Motor neuron (in vitro differentiated cells): ENCODE measurements around the gene SGMS2. TPM values are rescaled to one million over a fixed set of nuclear protein-coding genes. Genes with fewer than 3 reads are reported as not detected.
A peak's percentile ranks its signal among the peaks of the same experiment; 100 is the strongest.

ENCODE experiments used
- ATAC-seq, 8 experiments: fragments of 200-7000 bp; cut with Tn5 transposase; replicated peaks in 6 of 8; 2 replicates each; pipeline ENCODE4 v1.8.0; 2021; ENCODE audit warnings: mild to moderate bottlenecking in 8 of 8, moderate library complexity in 8 of 8
- H3K27ac ChIP-seq, 2 donors: fragments of 250-450 bp; sonication (Bioruptor Pico); 2 replicates each; pipeline ENCODE4 v1.9.0; 2021; ENCODE audit warnings: antibody characterized with exemption in 2 of 2, mild to moderate bottlenecking in 2 of 2, moderate library complexity in 1 of 2
- H3K4me1 ChIP-seq, 2 donors: fragments of 250-450 bp; sonication (Bioruptor Pico); replicated peaks in 1 of 2; 2 replicates each; pipeline ENCODE4 v1.6.1; 2021; ENCODE audit warnings: antibody characterized with exemption in 2 of 2, mild to moderate bottlenecking in 2 of 2, moderate library complexity in 1 of 2
- H3K4me3 ChIP-seq, 5 donors: fragments of 250-450 bp; sonication (Bioruptor Pico); 2 replicates each; pipeline ENCODE4 v1.9.0; 2021; ENCODE audit warnings: antibody characterized with exemption in 5 of 5, mild to moderate bottlenecking in 5 of 5, moderate library complexity in 4 of 5
- WGBS, 10 experiments: fragments of 450-650 bp; shearing (Covaris generic); methylation state at CpG; one replicate each; pipeline ENCODE4 v1.0.0; 2022; 5-methylcytosine and 5-hydroxymethylcytosine counted together
- in situ Hi-C, 9 experiments: fragments of 400-800 bp; cut with MboI; loops; one replicate each; pipeline ENCODE4 v1.15.0; 2021; ENCODE audit warnings: low sequenced_read_pairs in 9 of 9, low pct_unique_long_range_greater_than_20kb in 2 of 9; ENCODE audit not compliant: unreplicated experiment in 9 of 9
- total RNA-seq, 8 experiments: library from RNA; unstranded; fragments of 300-600 nt; gene quantifications; 2 replicates each; pipeline versions ENCODE4 v1.2.3 to v1.2.4, GENCODE V29; 2022

The SGMS2 gene
- total RNA-seq, 8 experiments from 2014 or later = 0.38 to 34.1 (median 2.4) TPM

GRCh38 chr4:107809210-107809609 is 15.5 kb upstream of the SGMS2 start:
- Histone ChIP-seq H3K4me3 (no peak overlapping the region), H3K27ac (no peak overlapping the region), H3K4me1 (no peaks in the 10 kb centered on the region)
- in situ Hi-C loops = no loop called here
- 71 to 100% (median 83%) methylated on average over 1 to 4 of the region's 4 CpGs for WGBS, 10 experiments
- ATAC-seq = no peak

DNA sequence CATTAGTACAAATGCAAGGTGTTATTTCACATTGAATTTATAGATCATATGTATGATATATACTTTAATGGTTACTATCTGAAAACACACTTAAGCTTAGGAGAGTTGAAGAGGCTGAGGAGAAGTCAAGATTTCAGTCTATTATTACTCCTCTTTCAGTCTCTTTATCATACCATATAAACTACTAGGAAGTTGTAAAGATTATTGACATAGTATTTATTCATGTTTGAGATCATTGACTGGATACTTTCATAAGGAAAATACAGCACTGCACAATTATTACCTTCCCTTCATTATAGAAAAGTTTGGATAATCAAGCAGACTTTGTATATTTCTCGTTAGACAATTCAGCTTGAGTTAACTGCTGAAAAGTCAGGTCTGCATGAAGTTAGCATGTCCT is 10.0 kb upstream of the SGMS2 start:
- no peak overlapping the region for H3K27ac ChIP-seq
- WGBS, 10 experiments = 50 to 100% (median 96%) methylated on average over 1 of the region's 1 CpG; no CpG with 5 or more reads in 2 of the 10 experiments
- no peaks in the 10 kb centered on the region for H3K4me1 ChIP-seq
- no peak overlapping the region for H3K4me3 ChIP-seq
- in situ Hi-C loops = no loop called here
- ATAC-seq = no peak

DNA sequence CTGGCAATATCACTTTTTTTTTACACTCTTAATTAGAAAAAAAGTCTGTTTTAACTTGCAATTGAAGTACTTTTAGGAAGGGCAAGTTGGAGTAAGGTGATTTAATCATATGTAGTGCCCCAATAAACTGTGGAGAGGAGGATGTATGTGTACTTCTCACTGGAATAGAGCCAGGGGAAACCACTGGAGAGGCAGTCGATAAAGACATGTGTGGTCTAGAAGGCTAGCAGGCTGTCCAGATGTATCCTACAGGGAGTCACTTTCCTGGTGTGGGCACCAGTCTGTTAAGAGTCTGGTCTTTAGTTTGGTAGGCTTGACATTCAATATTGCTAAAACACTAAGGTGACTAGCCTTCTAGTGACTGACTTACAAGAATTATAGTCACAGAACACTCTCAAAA is 9.6 kb upstream of the SGMS2 start:
- no peak for ATAC-seq
- in situ Hi-C loops = no loop called here
- Histone ChIP-seq H3K4me1 (no peaks in the 10 kb centered on the region), H3K4me3 (no peak overlapping the region), H3K27ac (no peak overlapping the region)
- 33 to 100% (median 81%) methylated on average over 1 of the region's 1 CpG; no CpG with 5 or more reads in 6 of the 10 experiments for WGBS, 10 experiments

GRCh38 chr4:107818301-107818910 is 6.3 kb upstream of the SGMS2 start:
- no peaks in the 10 kb centered on the region for H3K4me1 ChIP-seq
- no peak overlapping the region for H3K4me3 ChIP-seq
- H3K27ac ChIP-seq = no peak overlapping the region
- in situ Hi-C loops = no loop called here
- no peak for ATAC-seq
- WGBS, 10 experiments = 28 to 90% (median 61%) methylated on average over 2 to 3 of the region's 3 CpGs; no CpG with 5 or more reads in 5 of the 10 experiments

- no peak overlapping the region for H3K27ac ChIP-seq
- in situ Hi-C loops = no loop called here
- peak overlapping the region in 4 of 5 donors; percentile 48 to 78 (median 58) for H3K4me3 ChIP-seq
- no peak for ATAC-seq
- H3K4me1 ChIP-seq = no peaks in the 10 kb centered on the region
- 19 to 100% (median 40%) methylated on average over 1 to 10 of the region's 11 CpGs; no CpG with 5 or more reads in 1 of the 10 experiments for WGBS, 10 experiments
Observed at GRCh38 chr4:107823870-107824349, 822 bp upstream of the SGMS2 start.

GRCh38 chr4:107825072-107825824 is 516 bp downstream of the SGMS2 start:
- Histone ChIP-seq H3K4me1 (no peaks in the 10 kb centered on the region), H3K4me3 (peak overlapping the region; percentile 48 to 78 (median 54)), H3K27ac (no peak overlapping the region)
- in situ Hi-C loops = no loop called here
- 0 to 13% (median 3%) methylated on average over 1 to 9 of the region's 39 CpGs; no CpG with 5 or more reads in 3 of the 10 experiments for WGBS, 10 experiments
- ATAC-seq = peak; percentile 53 to 77 (median 74)

DNA sequence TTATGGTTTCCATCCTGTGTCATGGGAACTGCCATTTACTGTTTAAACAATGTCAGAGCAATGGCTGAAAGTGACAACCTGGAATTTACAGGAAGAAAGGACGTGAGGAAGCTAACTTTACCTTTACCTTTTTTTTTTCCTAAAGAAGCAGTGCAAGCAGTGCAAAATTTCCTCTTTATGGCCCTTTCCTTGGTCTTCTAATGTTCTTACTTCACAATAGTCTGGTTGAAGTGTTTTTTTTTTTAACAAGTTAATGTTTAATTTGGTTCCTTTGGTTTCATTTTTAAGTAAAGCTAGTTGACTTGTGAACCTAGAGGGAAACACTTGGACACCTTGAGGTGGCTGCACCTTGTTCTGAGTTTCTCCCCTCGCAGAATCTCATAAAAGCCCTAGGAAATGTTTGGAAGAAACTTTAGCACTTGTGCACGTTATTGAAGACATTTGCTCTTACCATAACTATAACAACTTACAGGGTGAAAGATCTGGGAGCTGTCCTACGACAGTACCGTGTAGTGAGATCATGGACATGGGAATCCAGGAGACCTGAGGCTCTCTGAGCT is 1.8 kb downstream of the SGMS2 start:
- in situ Hi-C loops = no loop called here
- no peak overlapping the region for H3K27ac ChIP-seq
- WGBS, 10 experiments = 26 to 93% (median 62%) methylated on average over 1 to 5 of the region's 5 CpGs; no CpG with 5 or more reads in 1 of the 10 experiments
- no peak for ATAC-seq
- H3K4me3 ChIP-seq = peak overlapping the region in 2 of 5 donors; percentile 66 to 78
- H3K4me1 ChIP-seq = no peaks in the 10 kb centered on the region

GRCh38 chr4:107828315-107829090 is 3.8 kb downstream of the SGMS2 start:
- Histone ChIP-seq H3K4me3 (no peak overlapping the region), H3K4me1 (no peaks in the 10 kb centered on the region), H3K27ac (no peak overlapping the region)
- no peak for ATAC-seq
- in situ Hi-C loops = no loop called here
- WGBS, 10 experiments = 78 to 100% (median 91%) methylated on average over 2 to 6 of the region's 6 CpGs

DNA sequence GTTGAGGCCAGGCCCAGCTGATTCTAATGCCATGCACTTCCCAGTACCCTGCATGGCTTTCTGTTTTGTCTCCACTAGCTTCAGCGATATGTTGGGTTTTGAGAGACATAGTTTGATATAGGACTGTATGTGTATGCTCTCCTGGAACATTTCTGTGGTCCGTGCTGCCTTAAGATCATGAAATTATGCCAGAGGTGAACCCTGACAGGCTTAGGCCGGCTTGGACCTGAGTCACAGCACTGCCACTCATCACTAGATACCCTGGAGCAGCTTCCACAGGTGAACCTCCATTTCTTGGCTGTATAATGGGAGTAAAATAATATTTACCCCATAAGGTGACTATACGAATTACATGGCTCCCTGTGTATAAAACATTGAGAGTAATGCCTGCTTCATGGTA is 6.4 kb downstream of the SGMS2 start:
- Histone ChIP-seq H3K27ac (no peak overlapping the region), H3K4me1 (no peaks in the 10 kb centered on the region), H3K4me3 (no peak overlapping the region)
- no peak for ATAC-seq
- in situ Hi-C loops = no loop called here
- WGBS, 10 experiments = 79 to 100% (median 97%) methylated on average over 1 to 3 of the region's 4 CpGs; no CpG with 5 or more reads in 2 of the 10 experiments

- WGBS, 10 experiments = 50 to 100% (median 96%) methylated on average over 1 to 2 of the region's 2 CpGs; no CpG with 5 or more reads in 2 of the 10 experiments
- no peak for ATAC-seq
- in situ Hi-C loops = no loop called here
- Histone ChIP-seq H3K4me3 (no peak overlapping the region), H3K4me1 (no peaks in the 10 kb centered on the region), H3K27ac (no peak overlapping the region)
Observed at GRCh38 chr4:107832275-107832807, 7.6 kb downstream of the SGMS2 start.

GRCh38 chr4:107834241-107834794 is 9.6 kb downstream of the SGMS2 start:
- no peak for ATAC-seq
- H3K27ac ChIP-seq = no peak overlapping the region
- no peak overlapping the region for H3K4me3 ChIP-seq
- in situ Hi-C loops = no loop called here
- 50 to 100% (median 86%) methylated on average over 1 of the region's 1 CpG; no CpG with 5 or more reads in 2 of the 10 experiments for WGBS, 10 experiments
- peaks cover 0 to 4% of the 10 kb centered on the region in 2 donors for H3K4me1 ChIP-seq

DNA sequence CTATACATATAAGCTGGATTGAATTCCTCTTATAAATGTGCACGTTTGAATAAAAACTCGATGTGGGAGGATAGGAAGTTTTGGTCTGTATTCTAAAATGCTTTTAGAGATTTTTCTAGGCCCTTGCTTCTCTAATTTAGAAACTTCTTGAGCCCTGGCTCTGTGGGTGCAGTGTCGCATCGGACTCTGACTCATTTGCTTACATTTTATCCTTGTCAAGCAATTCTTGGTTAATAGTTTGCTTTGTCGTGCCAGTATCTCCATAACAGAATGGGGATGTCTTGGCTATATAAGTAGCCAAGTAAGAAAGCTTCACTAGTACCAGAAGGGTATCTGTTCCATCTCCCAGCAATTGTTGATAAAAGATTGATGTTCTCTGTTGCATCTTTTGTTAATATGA is 10.7 kb downstream of the SGMS2 start:
- ATAC-seq = no peak
- in situ Hi-C loops = no loop called here
- WGBS, 10 experiments = 0 to 96% (median 64%) methylated on average over 2 to 5 of the region's 5 CpGs; no CpG with 5 or more reads in 1 of the 10 experiments
- H3K27ac ChIP-seq = no peak overlapping the region
- H3K4me1 ChIP-seq = peaks cover 0 to 4% of the 10 kb centered on the region in 2 donors
- H3K4me3 ChIP-seq = no peak overlapping the region
